ENCODE data around the gene GALK1. TPM values are rescaled to one million over a fixed set of nuclear protein-coding genes. Genes with fewer than 3 reads are reported as not detected.
A peak's percentile ranks its signal among the peaks of the same experiment; 100 is the strongest.

Gene GALK1
- total and polyA plus RNA-seq, 2 experiments from 2014 or later = 40.6 to 46.5 TPM

DNA sequence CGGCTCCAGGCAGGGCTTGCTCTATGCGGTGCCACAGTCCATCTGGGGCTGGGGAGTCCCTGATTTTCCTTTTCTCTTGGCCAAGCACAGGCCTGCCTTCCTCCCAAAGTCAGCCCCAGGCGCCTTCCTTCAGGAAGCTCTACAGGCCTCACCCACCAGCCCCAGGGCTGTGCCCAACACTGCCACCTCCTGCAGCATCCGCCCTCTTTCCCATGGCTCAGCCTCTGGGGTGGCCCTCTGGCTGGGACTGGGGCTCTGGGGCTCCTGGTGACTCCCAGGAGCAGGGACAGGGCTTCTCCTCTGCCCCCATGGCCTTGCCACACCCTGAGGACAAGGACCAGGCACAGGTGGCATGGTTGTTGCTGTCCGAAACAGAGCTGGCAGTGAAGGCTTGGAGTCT is 42.9 kb downstream of the GALK1 start:
- Histone ChIP-seq H3K4me3 (no peak overlapping the region), H4K20me1 (ENCODE audit: insufficient read depth) (no peaks in the 10 kb centered on the region), H3K9me3 (ENCODE audit: low read depth) (no peaks in the 10 kb centered on the region), H3F3A (ENCODE audit: insufficient read depth) (no peaks in the 10 kb centered on the region), H3K27ac (no peak overlapping the region), H3K4me1 (ENCODE audit: insufficient read depth) (no peaks in the 10 kb centered on the region), H3K9me2 (ENCODE audit: insufficient read depth) (no peaks in the 10 kb centered on the region), H3K4me2 (ENCODE audit: unreplicated experiment) (no peak overlapping the region), H3K27me3 (replicated peaks; ENCODE audit: insufficient read depth) (peaks cover 21% of the 10 kb centered on the region), H3K9ac (no peak overlapping the region), H3K79me2 (ENCODE audit: insufficient read depth) (no peaks in the 10 kb centered on the region), H2AFZ (no peak overlapping the region), H3K36me3 (ENCODE audit: low read depth) (no peaks in the 10 kb centered on the region)
- TF ChIP-seq EZH2phosphoT487 (IDR thresholded peaks at IDR 0.05; ENCODE audit: insufficient read depth, low read depth) (no peak), EZH2 (IDR thresholded peaks at IDR 0.05; ENCODE audit: insufficient read depth, poor library complexity, severe bottlenecking) (no peak)
- in situ Hi-C loops (cut with MboI) = no loop called here
- WGBS, 2 experiments (ENCODE audit: low coverage in 1 of 2, low lambda C conversion rate in 2 of 2, missing lambda C conversion rate in 2 of 2) = 80 to 87% methylated on average over 5 of the region's 5 CpGs
- DNase-seq = no peak

DNA sequence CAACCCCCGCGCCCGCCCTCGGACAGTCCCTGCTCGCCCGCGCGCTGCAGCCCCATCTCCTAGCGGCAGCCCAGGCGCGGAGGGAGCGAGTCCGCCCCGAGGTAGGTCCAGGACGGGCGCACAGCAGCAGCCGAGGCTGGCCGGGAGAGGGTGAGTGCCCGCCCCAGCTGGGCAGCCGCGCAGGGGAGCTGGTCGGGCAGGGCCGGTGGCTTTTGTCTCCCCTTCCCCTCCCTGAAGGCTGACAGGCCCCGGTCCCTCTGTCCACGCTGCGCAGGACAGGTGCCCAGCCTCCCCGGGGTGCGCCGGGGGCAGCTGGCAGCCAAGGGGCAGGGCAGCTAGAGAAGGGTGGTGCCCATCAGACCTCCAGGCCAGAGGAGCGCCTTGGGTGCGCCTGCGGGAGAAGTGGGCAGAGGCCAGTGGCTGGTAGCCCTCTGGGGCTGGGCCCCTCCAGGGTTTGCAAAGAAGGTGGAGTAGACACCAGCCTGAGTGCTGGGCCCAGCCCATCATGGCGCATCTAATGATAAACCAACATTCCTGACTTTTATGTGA is 43.5 kb downstream of the GALK1 start:
- Histone ChIP-seq H3K36me3 (ENCODE audit: low read depth) (no peaks in the 10 kb centered on the region), H3K4me2 (ENCODE audit: unreplicated experiment) (peak overlapping the region; percentile 7), H3K4me1 (ENCODE audit: insufficient read depth) (no peaks in the 10 kb centered on the region), H3K9me3 (ENCODE audit: low read depth) (no peaks in the 10 kb centered on the region), H2AFZ (no peak overlapping the region), H3K79me2 (ENCODE audit: insufficient read depth) (no peaks in the 10 kb centered on the region), H3K4me3 (no peak overlapping the region), H4K20me1 (ENCODE audit: insufficient read depth) (no peaks in the 10 kb centered on the region), H3K9me2 (ENCODE audit: insufficient read depth) (no peaks in the 10 kb centered on the region), H3K9ac (no peak overlapping the region), H3K27ac (no peak overlapping the region), H3F3A (ENCODE audit: insufficient read depth) (no peaks in the 10 kb centered on the region), H3K27me3 (replicated peaks; ENCODE audit: insufficient read depth) (peaks cover 21% of the 10 kb centered on the region)
- WGBS, 2 experiments (ENCODE audit: low coverage in 1 of 2, low lambda C conversion rate in 2 of 2, missing lambda C conversion rate in 2 of 2) = 44% methylated on average over 20 to 22 of the region's 33 CpGs
- peak; percentile 16 for DNase-seq
- in situ Hi-C loops (cut with MboI) = no loop called here
- TF ChIP-seq EZH2 (IDR thresholded peaks at IDR 0.05; ENCODE audit: insufficient read depth, poor library complexity, severe bottlenecking) (no peak), EZH2phosphoT487 (IDR thresholded peaks at IDR 0.05; ENCODE audit: insufficient read depth, low read depth) (no peak)

GRCh38 chr17:75720656-75721462 is 44.1 kb downstream of the GALK1 start, which contains the start of gene ITGB4:
Gene ITGB4, plus strand, starts transcription at chr17:75721459. Its CDS starts 3,245 bp downstream, at chr17:75724704.
- Histone ChIP-seq H3K9me2 (ENCODE audit: insufficient read depth) (no peaks in the 10 kb centered on the region), H3K27me3 (replicated peaks; ENCODE audit: insufficient read depth) (peaks cover 21% of the 10 kb centered on the region), H3K9ac (no peak within 1 kb of the TSS), H3K4me1 (ENCODE audit: insufficient read depth) (no peaks in the 10 kb centered on the region), H4K20me1 (ENCODE audit: insufficient read depth) (no peaks in the 10 kb centered on the region), H3F3A (ENCODE audit: insufficient read depth) (no peaks in the 10 kb centered on the region), H3K79me2 (ENCODE audit: insufficient read depth) (no peaks in the 10 kb centered on the region), H3K36me3 (ENCODE audit: low read depth) (no peaks in the 10 kb centered on the region), H3K4me3 (peak within 1 kb of the TSS; percentile 32; the same call in 1 of the 2 replicates), H3K4me2 (ENCODE audit: unreplicated experiment) (peak within 1 kb of the TSS; percentile 7), H2AFZ (0 out of 2 replicates have a peak within 1 kb of the TSS, but pooled peaks have one; percentile 29), H3K27ac (no peak within 1 kb of the TSS), H3K9me3 (ENCODE audit: low read depth) (no peaks in the 10 kb centered on the region)
- TF ChIP-seq EZH2phosphoT487 (IDR thresholded peaks at IDR 0.05; ENCODE audit: insufficient read depth, low read depth) (0 out of 2 replicates have a peak, but pooled peaks have one; percentile 35), EZH2 (IDR thresholded peaks at IDR 0.05; ENCODE audit: insufficient read depth, poor library complexity, severe bottlenecking) (peak; percentile 78)
- 5 to 9% methylated on average over 36 to 45 of the region's 70 CpGs for WGBS, 2 experiments (ENCODE audit: low coverage in 1 of 2, low lambda C conversion rate in 2 of 2, missing lambda C conversion rate in 2 of 2)
- in situ Hi-C loops (cut with MboI) = no loop called here
- peak; percentile 20 for DNase-seq

- Histone ChIP-seq H3K4me2 (ENCODE audit: unreplicated experiment) (no peak overlapping the region), H3K9me2 (ENCODE audit: insufficient read depth) (no peaks in the 10 kb centered on the region), H3K79me2 (ENCODE audit: insufficient read depth) (no peaks in the 10 kb centered on the region), H3F3A (ENCODE audit: insufficient read depth) (no peaks in the 10 kb centered on the region), H3K27ac (no peak overlapping the region), H4K20me1 (ENCODE audit: insufficient read depth) (no peaks in the 10 kb centered on the region), H3K4me1 (ENCODE audit: insufficient read depth) (no peaks in the 10 kb centered on the region), H3K4me3 (no peak overlapping the region), H3K9me3 (ENCODE audit: low read depth) (no peaks in the 10 kb centered on the region), H3K36me3 (ENCODE audit: low read depth) (no peaks in the 10 kb centered on the region), H3K9ac (no peak overlapping the region), H2AFZ (no peak overlapping the region), H3K27me3 (replicated peaks; ENCODE audit: insufficient read depth) (peaks cover 21% of the 10 kb centered on the region)
- 96 to 100% methylated on average over 2 of the region's 2 CpGs for WGBS, 2 experiments (ENCODE audit: low coverage in 1 of 2, low lambda C conversion rate in 2 of 2, missing lambda C conversion rate in 2 of 2)
- in situ Hi-C loops (cut with MboI) = no loop called here
- no peak for DNase-seq
- TF ChIP-seq EZH2phosphoT487 (IDR thresholded peaks at IDR 0.05; ENCODE audit: insufficient read depth, low read depth) (no peak), EZH2 (IDR thresholded peaks at IDR 0.05; ENCODE audit: insufficient read depth, poor library complexity, severe bottlenecking) (no peak)
Measured at GRCh38 chr17:75719732-75720131, 45.3 kb downstream of the GALK1 start.

Measured in GM23248 (cell line).